ENCODE results near the gene DRD2.

Gene DRD2

GRCh38 chr11:113400631-113401230 lies 74.5 kb downstream of the DRD2 start:
- no peak overlapping the region for H3K27ac ChIP-seq (replicated peaks)
- H3K4me3 ChIP-seq (replicated peaks; ENCODE audit: insufficient read depth, low read length): no peak overlapping the region
- TF ChIP-seq REST (IDR thresholded peaks at IDR 0.05; ENCODE audit: insufficient replicate concordance, low read depth) (no peak), GABPA (IDR thresholded peaks at IDR 0.05; ENCODE audit: low read depth) (no peak), SPI1 (IDR thresholded peaks at IDR 0.05; ENCODE audit: borderline replicate concordance, low read depth) (no peak), POLR2AphosphoS5 (IDR thresholded peaks at IDR 0.05; ENCODE audit: low read depth) (no peak)
- TF ChIP-seq, protein P1, sequence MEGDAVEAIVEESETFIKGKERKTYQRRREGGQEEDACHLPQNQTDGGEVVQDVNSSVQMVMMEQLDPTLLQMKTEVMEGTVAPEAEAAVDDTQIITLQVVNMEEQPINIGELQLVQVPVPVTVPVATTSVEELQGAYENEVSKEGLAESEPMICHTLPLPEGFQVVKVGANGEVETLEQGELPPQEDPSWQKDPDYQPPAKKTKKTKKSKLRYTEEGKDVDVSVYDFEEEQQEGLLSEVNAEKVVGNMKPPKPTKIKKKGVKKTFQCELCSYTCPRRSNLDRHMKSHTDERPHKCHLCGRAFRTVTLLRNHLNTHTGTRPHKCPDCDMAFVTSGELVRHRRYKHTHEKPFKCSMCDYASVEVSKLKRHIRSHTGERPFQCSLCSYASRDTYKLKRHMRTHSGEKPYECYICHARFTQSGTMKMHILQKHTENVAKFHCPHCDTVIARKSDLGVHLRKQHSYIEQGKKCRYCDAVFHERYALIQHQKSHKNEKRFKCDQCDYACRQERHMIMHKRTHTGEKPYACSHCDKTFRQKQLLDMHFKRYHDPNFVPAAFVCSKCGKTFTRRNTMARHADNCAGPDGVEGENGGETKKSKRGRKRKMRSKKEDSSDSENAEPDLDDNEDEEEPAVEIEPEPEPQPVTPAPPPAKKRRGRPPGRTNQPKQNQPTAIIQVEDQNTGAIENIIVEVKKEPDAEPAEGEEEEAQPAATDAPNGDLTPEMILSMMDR (IDR thresholded peaks at IDR 0.05; ENCODE audit: insufficient read depth, low read length): no peak
- DNase-seq (ENCODE audit: low read depth in 1 of 2, low spot score in 1 of 2): no peak
- H3K27me3 ChIP-seq (ENCODE audit: insufficient read depth, poor library complexity, severe bottlenecking): no peaks in the 10 kb centered on the region

DNA sequence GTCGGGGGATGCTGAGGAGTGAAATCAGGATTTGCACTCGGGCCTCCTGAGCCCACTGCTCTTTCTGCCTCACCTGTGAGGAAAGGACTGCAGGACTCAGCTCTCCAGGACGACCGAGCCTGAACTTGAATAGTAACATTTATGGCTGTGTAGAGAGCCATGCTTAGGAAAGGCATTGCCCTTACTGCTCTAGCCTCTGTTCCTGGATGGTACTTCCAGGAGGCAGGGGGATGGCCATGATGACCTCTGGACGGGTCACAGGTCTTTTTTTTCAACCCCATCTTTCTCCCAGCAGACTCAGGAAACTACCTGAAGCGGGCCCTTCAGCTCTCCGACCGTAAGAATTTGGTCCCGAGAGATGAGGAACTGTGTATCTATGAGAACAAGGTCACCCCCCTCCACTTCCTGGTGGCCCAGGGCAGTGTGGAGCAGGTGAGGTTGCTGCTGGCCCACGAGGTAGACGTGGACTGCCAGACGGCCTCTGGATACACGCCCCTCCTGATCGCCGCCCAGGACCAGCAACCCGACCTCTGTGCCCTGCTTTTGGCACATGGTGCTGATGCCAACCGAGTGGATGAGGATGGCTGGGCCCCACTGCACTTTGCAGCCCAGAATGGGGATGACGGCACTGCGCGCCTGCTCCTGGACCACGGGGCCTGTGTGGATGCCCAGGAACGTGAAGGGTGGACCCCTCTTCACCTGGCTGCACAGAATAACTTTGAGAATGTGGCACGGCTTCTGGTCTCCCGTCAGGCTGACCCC lies 76.3 kb downstream of the DRD2 start:
- no peak for DNase-seq (ENCODE audit: low read depth in 1 of 2, low spot score in 1 of 2)
- no peaks in the 10 kb centered on the region for H3K27me3 ChIP-seq (ENCODE audit: insufficient read depth, poor library complexity, severe bottlenecking)
- no peak overlapping the region for H3K27ac ChIP-seq (replicated peaks)
- TF ChIP-seq POLR2AphosphoS5 (IDR thresholded peaks at IDR 0.05; ENCODE audit: low read depth) (no peak), SPI1 (IDR thresholded peaks at IDR 0.05; ENCODE audit: borderline replicate concordance, low read depth) (no peak), REST (IDR thresholded peaks at IDR 0.05; ENCODE audit: insufficient replicate concordance, low read depth) (no peak), GABPA (IDR thresholded peaks at IDR 0.05; ENCODE audit: low read depth) (no peak)
- TF ChIP-seq, protein P1 (IDR thresholded peaks at IDR 0.05; ENCODE audit: insufficient read depth, low read length): no peak
- no peak overlapping the region for H3K4me3 ChIP-seq (replicated peaks; ENCODE audit: insufficient read depth, low read length)

- DNase-seq (ENCODE audit: low read depth in 1 of 2, low spot score in 1 of 2): no peak
- no peak overlapping the region for H3K4me3 ChIP-seq (replicated peaks; ENCODE audit: insufficient read depth, low read length)
- H3K27ac ChIP-seq (replicated peaks): no peak overlapping the region
- H3K27me3 ChIP-seq (ENCODE audit: insufficient read depth, poor library complexity, severe bottlenecking): no peaks in the 10 kb centered on the region
- TF ChIP-seq GABPA (IDR thresholded peaks at IDR 0.05; ENCODE audit: low read depth) (no peak), SPI1 (IDR thresholded peaks at IDR 0.05; ENCODE audit: borderline replicate concordance, low read depth) (no peak), POLR2AphosphoS5 (IDR thresholded peaks at IDR 0.05; ENCODE audit: low read depth) (no peak), REST (IDR thresholded peaks at IDR 0.05; ENCODE audit: insufficient replicate concordance, low read depth) (no peak)
- TF ChIP-seq, protein P1 (IDR thresholded peaks at IDR 0.05; ENCODE audit: insufficient read depth, low read length): no peak
These were observed 77.4 kb downstream of the DRD2 start for GRCh38 chr11:113397821-113398220.

Data from HL-60 (cell line).